ENCODE measurements around the gene APLP2. TPM values are rescaled to one million over a fixed set of nuclear protein-coding genes. Genes with fewer than 3 reads are reported as not detected.
A peak's percentile ranks its signal among the peaks of the same experiment; 100 is the strongest.
"Not testable (repeated sequence)": the region's sequence is repeated elsewhere in the genome, so short reads cannot be mapped to it uniquely, and the experiment has no call there.

APLP2 gene
- total RNA-seq (2021), result 306 and 350 TPM in 2 replicates
- percentile 90 among the genes with signal in this experiment for Bru-seq, nascent RNA
- percentile 89 among the genes with signal in this experiment for BruChase-seq, experiment 1, labeled RNA remaining after a 2-hour chase
- BruChase-seq, experiment 2, labeled RNA remaining after a 6-hour chase, result percentile 92 among the genes with signal in this experiment
- long read RNA-seq, transcript APLP2-201 (18 exons, 3,727 nt), result minor isoform, 13 of 438 reads
- long read RNA-seq, transcript APLP2-203 (17 exons, 3,270 nt), result minor isoform, 146 of 438 reads
- long read RNA-seq, transcript APLP2-210 (16 exons, 2,530 nt), result major isoform, 152 of 438 reads
- long read RNA-seq, partial matches to known transcripts, result 31 of 438 reads
- long read RNA-seq, other reads (novel, unspliced or antisense), result 89 of 438 reads

GRCh38 chr11:130069659-130070108 lies at the start of gene APLP2:
APLP2 (plus strand) TSS chr11:130069894; CDS start chr11:130069978, 84 bp downstream.
- H3F3A ChIP-seq (ENCODE audit: insufficient read depth, low read depth), result peaks cover 18% of the 10 kb centered on the region
- H3K36me3 ChIP-seq (ENCODE audit: low read depth), result no peaks in the 10 kb centered on the region
- intact Hi-C loops (cut with micrococcal nuclease; ENCODE audit: unreplicated experiment), result loop anchor here (1.0 to 2.0 kb wide), 3 partner anchors 46 to 66 kb away; no protein-coding TSS in a partner anchor
- no peaks in the 10 kb centered on the region for H3K9me3 ChIP-seq (ENCODE audit: insufficient read depth, low read depth)
- CTCF ChIA-PET, result interaction anchor here (0.6 kb wide), 1 partner anchor 62 kb away, joined by 4 read pairs; no protein-coding TSS in a partner anchor
- no peak for TF ChIP-seq EZH2 (IDR thresholded peaks at IDR 0.05; ENCODE audit: low read depth)
- TF ChIP-seq CTCF (conservative IDR thresholded peaks at IDR 0.05), result no peak
- no peaks in the 10 kb centered on the region for H3K27me3 ChIP-seq (ENCODE audit: insufficient read depth, low read depth)
- peaks cover 48% of the 10 kb centered on the region for H3K4me1 ChIP-seq (replicated peaks; ENCODE audit: insufficient read depth)
- H3K4me2 ChIP-seq, result peak within 1 kb of the TSS; percentile 91
- H4K20me1 ChIP-seq (ENCODE audit: insufficient read depth), result peaks cover 20% of the 10 kb centered on the region
- peak within 1 kb of the TSS; percentile 55 for H3K4me3 ChIP-seq
- no peaks in the 10 kb centered on the region for H3K9me2 ChIP-seq (ENCODE audit: insufficient read depth)
- POLR2A ChIA-PET (ENCODE audit: unreplicated experiment), result interaction anchor here (0.8 kb wide), 1 partner anchor 66 kb away, joined by 4 read pairs; no protein-coding TSS in a partner anchor
- H3K27ac ChIP-seq, result peak within 1 kb of the TSS; percentile 70
- H2AFZ ChIP-seq, result peak within 1 kb of the TSS; percentile 91
- peak; percentile 95 to 97 for DNase-seq
- H3K79me2 ChIP-seq (ENCODE audit: low read depth), result peaks cover 43% of the 10 kb centered on the region
- no TSS peak for BruUV-seq (replicated peaks)

GRCh38 chr11:130020323-130020722 lies 49.4 kb upstream of the APLP2 start:
- Histone ChIP-seq H3K27me3 (ENCODE audit: insufficient read depth, low read depth) (no peaks in the 10 kb centered on the region), H3K9me2 (ENCODE audit: insufficient read depth) (no peaks in the 10 kb centered on the region), H3K79me2 (ENCODE audit: low read depth) (no peaks in the 10 kb centered on the region), H3K4me2 (no peak overlapping the region), H3K9me3 (ENCODE audit: insufficient read depth, low read depth) (no peaks in the 10 kb centered on the region), H3K4me1 (replicated peaks; ENCODE audit: insufficient read depth) (peaks cover 30% of the 10 kb centered on the region), H3F3A (ENCODE audit: insufficient read depth, low read depth) (peaks cover 20% of the 10 kb centered on the region; the same call in 1 of the 2 replicates), H3K27ac (no peak overlapping the region), H2AFZ (no peak overlapping the region), H3K36me3 (ENCODE audit: low read depth) (no peaks in the 10 kb centered on the region), H3K4me3 (no peak overlapping the region), H4K20me1 (ENCODE audit: insufficient read depth) (no peaks in the 10 kb centered on the region)
- no peak for TF ChIP-seq EZH2 (IDR thresholded peaks at IDR 0.05; ENCODE audit: low read depth)
- TF ChIP-seq CTCF (conservative IDR thresholded peaks at IDR 0.05), result no peak
- DNase-seq, result no peak
- intact Hi-C loops (cut with micrococcal nuclease; ENCODE audit: unreplicated experiment), result no loop called here
- ChIA-PET CTCF (interaction anchor here (0.5 kb wide), 1 partner anchor 78 kb away, joined by 3 read pairs; no protein-coding TSS in a partner anchor), POLR2A (ENCODE audit: unreplicated experiment) (no interaction called here)
- BruUV-seq (replicated peaks), result no TSS peak

- H4K20me1 ChIP-seq (ENCODE audit: insufficient read depth); H3K79me2 ChIP-seq (ENCODE audit: low read depth); H3K4me2 ChIP-seq; POLR2A ChIA-PET (ENCODE audit: unreplicated experiment); H3K27ac ChIP-seq; H3K9me3 ChIP-seq (ENCODE audit: insufficient read depth, low read depth); H3K4me3 ChIP-seq; H2AFZ ChIP-seq; H3K27me3 ChIP-seq (ENCODE audit: insufficient read depth, low read depth); H3K9me2 ChIP-seq (ENCODE audit: insufficient read depth); DNase-seq; CTCF ChIA-PET; BruUV-seq (replicated peaks); intact Hi-C loops (cut with micrococcal nuclease; ENCODE audit: unreplicated experiment); H3K36me3 ChIP-seq (ENCODE audit: low read depth): not testable (repeated sequence)
- Histone ChIP-seq H3K4me1 (replicated peaks; ENCODE audit: insufficient read depth) (peaks cover 33% of the 10 kb centered on the region), H3F3A (ENCODE audit: insufficient read depth, low read depth) (peaks cover 20% of the 10 kb centered on the region; the same call in 1 of the 2 replicates)
Observed at GRCh38 chr11:130021606-130022005, 48.1 kb upstream of the APLP2 start.

All from PC-9 (cell line).